GM19468 (cell line): ENCODE data around the gene TMEM38A.
"Not testable (repeated sequence)": the region's sequence is repeated elsewhere in the genome, so short reads cannot be mapped to it uniquely, and the experiment has no call there.

Experiments used
- ATAC-seq: cut with Tn5 transposase; IDR thresholded peaks from one replicate; pipeline ENCODE4 v1.9.1; 2021; ENCODE audit warnings: mild to moderate bottlenecking, moderate library complexity, moderate number of reproducible peaks; ENCODE audit not compliant: unreplicated experiment; ENCODE audit errors: extremely low read depth

TMEM38A gene

GRCh38 chr19:16673231-16673630 lies 12.3 kb downstream of the TMEM38A start:
- ATAC-seq, result no peak

GRCh38 chr19:16673839-16674238 lies 12.9 kb downstream of the TMEM38A start:
- ATAC-seq, result not testable (repeated sequence)

- ATAC-seq, result no peak
Observed at GRCh38 chr19:16676101-16676798, 15.3 kb downstream of the TMEM38A start.

- no peak for ATAC-seq
Observed at GRCh38 chr19:16677055-16677454, 16.1 kb downstream of the TMEM38A start.

GRCh38 chr19:16678498-16678897 lies 17.6 kb downstream of the TMEM38A start:
- ATAC-seq, result no peak

- no peak for ATAC-seq
Observed at GRCh38 chr19:16679811-16680210, 18.9 kb downstream of the TMEM38A start.

GRCh38 chr19:16682539-16682938 lies 21.6 kb downstream of the TMEM38A start:
- no peak for ATAC-seq

GRCh38 chr19:16684216-16684615 lies 23.3 kb downstream of the TMEM38A start:
- no peak for ATAC-seq

GRCh38 chr19:16688084-16688483 lies 27.1 kb downstream of the TMEM38A start:
- no peak for ATAC-seq

- no peak for ATAC-seq
Observed at GRCh38 chr19:16698914-16699313, 38.0 kb downstream of the TMEM38A start.

GRCh38 chr19:16702123-16702522 lies 41.2 kb downstream of the TMEM38A start:
- no peak for ATAC-seq

- no peak for ATAC-seq
Observed at GRCh38 chr19:16703677-16704076, 42.7 kb downstream of the TMEM38A start.

- not testable (repeated sequence) for ATAC-seq
Observed at GRCh38 chr19:16710870-16711269, 49.9 kb downstream of the TMEM38A start.

- not testable (repeated sequence) for ATAC-seq
Observed at GRCh38 chr19:16712295-16712694, 51.4 kb downstream of the TMEM38A start.

GRCh38 chr19:16714702-16715287 lies 53.9 kb downstream of the TMEM38A start:
- no peak for ATAC-seq

- ATAC-seq, result no peak
Observed at GRCh38 chr19:16715611-16716010, 54.7 kb downstream of the TMEM38A start.

- no peak for ATAC-seq
Observed at GRCh38 chr19:16721051-16721450, 60.1 kb downstream of the TMEM38A start.

- no peak for ATAC-seq
Observed at GRCh38 chr19:16722591-16722990, 61.7 kb downstream of the TMEM38A start.

GRCh38 chr19:16726916-16727315 lies 66.0 kb downstream of the TMEM38A start:
- no peak for ATAC-seq

GRCh38 chr19:16735650-16736266 lies 74.8 kb downstream of the TMEM38A start:
- not testable (repeated sequence) for ATAC-seq

GRCh38 chr19:16736709-16737108 lies 75.8 kb downstream of the TMEM38A start:
- ATAC-seq, result no peak

- no peak for ATAC-seq
Observed at GRCh38 chr19:16737911-16738310, 77.0 kb downstream of the TMEM38A start.
